ENCODE data around the gene HMX3. TPM values are rescaled to one million over a fixed set of nuclear protein-coding genes. Genes with fewer than 3 reads are reported as not detected.

The HMX3 gene
- total and polyA plus RNA-seq, 8 donors: not detected

DNA sequence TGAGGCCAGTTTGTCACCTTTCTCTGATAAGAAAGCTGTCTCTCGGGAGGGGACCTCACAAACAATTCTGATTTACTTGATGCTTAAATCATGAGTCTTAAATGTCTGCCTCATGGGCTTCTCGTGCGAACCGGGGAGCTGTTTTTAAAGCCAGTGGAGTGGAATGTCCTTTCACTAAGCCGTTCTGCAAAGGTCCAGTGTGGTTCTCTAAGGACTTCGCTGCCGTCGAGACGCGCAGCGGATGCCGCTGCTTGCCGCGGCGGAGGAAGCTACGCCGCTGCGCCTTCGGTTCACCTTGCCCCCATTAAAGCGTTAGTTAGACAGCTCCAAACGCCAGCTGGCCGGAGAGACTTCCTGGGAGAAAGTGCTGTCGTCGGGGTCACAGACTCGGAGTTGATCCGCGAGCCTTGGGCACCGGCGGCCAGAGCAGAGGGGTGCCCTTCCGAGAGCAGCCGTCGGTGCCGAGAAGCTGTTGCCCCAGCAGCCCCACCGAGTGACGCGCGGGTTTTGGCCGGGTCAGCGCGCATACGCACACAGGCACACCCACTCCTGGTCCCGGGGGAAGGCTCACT lies 1.3 kb upstream of the HMX3 start:
- Histone ChIP-seq H3K27me3 (peaks cover 91 to 100% of the 10 kb centered on the region in 2 donors), H3K4me3 (no peak overlapping the region), H3K4me1 (peaks cover 26 to 55% of the 10 kb centered on the region in 2 donors), H3K36me3 (no peaks in the 10 kb centered on the region), H3K9me3 (no peaks in the 10 kb centered on the region), H3K27ac (no peak overlapping the region)
- DNase-seq: no peak
- intact Hi-C loops (cut with DNase I): loop anchor here in 1 of 2 donors (5.0 kb wide), 1 partner anchor 423 kb away; no protein-coding TSS in a partner anchor
- TF ChIP-seq CTCF (IDR thresholded peaks at IDR 0.05): no peak
- no peak for ATAC-seq

DNA sequence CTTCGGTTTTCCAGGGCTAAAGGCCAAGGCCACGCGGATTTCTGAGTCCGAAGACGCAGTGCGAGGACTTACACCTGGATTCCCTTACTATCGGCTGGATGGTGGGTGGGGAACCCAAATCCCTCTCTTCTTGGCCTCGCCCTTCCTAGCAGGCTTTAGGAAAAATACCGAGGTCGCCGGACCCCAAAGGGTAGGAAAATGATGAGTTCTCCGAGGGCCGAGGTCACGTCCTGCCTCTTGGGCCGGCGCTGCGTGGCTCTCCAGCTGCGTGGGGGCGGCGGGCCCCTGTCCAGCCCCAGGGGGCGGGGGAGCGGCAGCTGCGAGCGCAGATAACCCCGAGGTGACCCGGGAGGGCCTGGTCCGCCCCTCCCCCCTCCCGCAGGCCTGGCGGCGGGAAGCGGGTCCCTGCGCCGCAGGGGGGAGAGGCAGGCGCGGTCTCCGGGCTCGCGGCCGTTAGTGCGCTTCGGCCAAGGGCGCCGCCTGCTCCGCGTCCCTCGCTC lies 805 bp upstream of the HMX3 start:
- Histone ChIP-seq H3K9me3 (no peaks in the 10 kb centered on the region), H3K36me3 (no peaks in the 10 kb centered on the region), H3K27ac (no peak overlapping the region), H3K4me1 (peaks cover 26 to 61% of the 10 kb centered on the region in 2 donors), H3K27me3 (peaks cover 91 to 100% of the 10 kb centered on the region in 2 donors), H3K4me3 (peak overlapping the region in 1 of 2 donors; percentile 34)
- no peak for ATAC-seq
- intact Hi-C loops (cut with DNase I): loop anchor here in 1 of 2 donors (5.0 kb wide), 1 partner anchor 422 kb away; no protein-coding TSS in a partner anchor
- TF ChIP-seq CTCF (IDR thresholded peaks at IDR 0.05): no peak
- no peak for DNase-seq

DNA sequence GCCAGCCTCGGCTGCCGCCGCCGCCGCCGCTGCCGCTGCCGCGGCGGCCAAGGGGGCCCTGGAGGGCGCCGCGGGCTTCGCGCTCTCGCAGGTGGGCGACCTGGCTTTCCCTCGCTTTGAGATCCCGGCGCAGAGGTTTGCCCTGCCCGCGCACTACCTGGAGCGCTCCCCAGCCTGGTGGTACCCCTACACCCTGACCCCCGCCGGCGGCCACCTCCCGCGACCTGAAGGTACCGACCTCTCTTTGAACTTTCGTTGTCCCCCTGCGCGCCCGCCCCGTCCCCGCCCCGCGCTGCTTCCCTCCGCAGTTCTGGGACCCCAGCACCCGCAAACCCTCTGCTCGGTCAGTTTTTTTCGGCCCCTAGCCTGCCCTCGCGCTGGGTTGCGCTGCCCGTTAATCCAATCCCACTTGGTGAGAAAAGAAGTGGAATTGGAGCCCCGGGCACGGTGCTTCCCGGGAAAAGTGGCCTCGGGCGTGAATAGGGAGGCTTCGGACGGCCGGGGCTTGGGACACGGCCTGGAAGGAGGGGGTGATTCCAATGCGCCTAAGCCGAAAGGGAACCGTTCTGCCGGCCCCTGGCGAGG lies 543 bp downstream of the HMX3 start:
- ATAC-seq: no peak

DNA sequence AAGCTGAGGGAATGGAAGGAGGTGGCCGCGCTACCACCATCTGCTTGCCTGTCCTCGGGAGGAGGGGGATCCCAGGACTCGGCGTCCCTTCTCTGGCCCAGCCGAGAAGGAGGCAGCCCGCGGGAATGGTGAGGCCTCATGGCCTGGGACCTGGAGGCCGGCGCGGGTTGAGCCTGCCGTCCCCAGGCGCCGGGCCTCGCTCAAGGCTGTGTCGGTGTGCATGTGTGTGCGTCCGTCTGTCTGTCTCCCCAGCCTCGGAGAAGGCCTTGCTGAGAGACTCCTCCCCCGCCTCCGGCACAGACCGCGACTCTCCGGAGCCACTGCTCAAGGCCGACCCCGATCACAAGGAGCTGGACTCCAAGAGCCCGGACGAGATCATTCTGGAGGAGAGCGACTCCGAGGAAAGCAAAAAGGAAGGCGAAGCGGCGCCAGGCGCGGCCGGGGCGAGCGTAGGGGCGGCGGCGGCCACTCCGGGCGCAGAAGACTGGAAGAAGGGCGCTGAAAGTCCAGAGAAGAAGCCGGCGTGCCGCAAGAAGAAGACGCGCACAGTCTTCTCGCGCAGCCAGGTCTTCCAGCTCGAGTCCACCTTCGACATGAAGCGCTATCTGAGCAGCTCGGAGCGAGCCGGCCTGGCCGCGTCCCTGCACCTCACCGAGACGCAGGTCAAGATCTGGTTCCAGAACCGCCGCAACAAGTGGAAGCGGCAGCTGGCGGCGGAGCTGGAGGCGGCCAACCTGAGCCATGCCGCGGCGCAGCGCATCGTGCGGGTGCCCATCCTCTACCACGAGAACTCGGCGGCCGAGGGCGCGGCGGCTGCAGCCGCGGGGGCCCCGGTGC lies 1.3 kb downstream of the HMX3 start:
- Histone ChIP-seq H3K4me3 (peak overlapping the region in 1 of 2 donors; percentile 34), H3K27ac (no peak overlapping the region), H3K4me1 (peaks cover 26 to 65% of the 10 kb centered on the region in 2 donors), H3K27me3 (peaks cover 98 to 100% of the 10 kb centered on the region in 2 donors), H3K9me3 (no peaks in the 10 kb centered on the region), H3K36me3 (no peaks in the 10 kb centered on the region)
- intact Hi-C loops (cut with DNase I): no loop called here
- no peak for ATAC-seq
- TF ChIP-seq CTCF (IDR thresholded peaks at IDR 0.05): no peak
- DNase-seq: no peak

More for the DNA sequence above, 543 bp downstream of the HMX3 start:
- Histone ChIP-seq H3K4me1 (peaks cover 26 to 65% of the 10 kb centered on the region in 2 donors), H3K27ac (no peak overlapping the region), H3K36me3 (no peaks in the 10 kb centered on the region), H3K4me3 (peak overlapping the region in 1 of 2 donors; percentile 34), H3K27me3 (peaks cover 98 to 100% of the 10 kb centered on the region in 2 donors), H3K9me3 (no peaks in the 10 kb centered on the region)
- no peak for TF ChIP-seq CTCF (IDR thresholded peaks at IDR 0.05)
- DNase-seq: no peak
- intact Hi-C loops (cut with DNase I): no loop called here

GRCh38 chr10:123139165-123139520 lies 3.4 kb downstream of the HMX3 start:
- no peak for TF ChIP-seq CTCF (IDR thresholded peaks at IDR 0.05)
- DNase-seq (no peak), ATAC-seq (no peak)
- peaks cover 100% of the 10 kb centered on the region in 2 donors for H3K27me3 ChIP-seq
- H3K9me3 ChIP-seq: no peaks in the 10 kb centered on the region
- intact Hi-C loops (cut with DNase I): no loop called here
- no peak overlapping the region for H3K27ac ChIP-seq
- H3K4me1 ChIP-seq: peaks cover 23 to 55% of the 10 kb centered on the region in 2 donors
- H3K36me3 ChIP-seq: no peaks in the 10 kb centered on the region
- H3K4me3 ChIP-seq: no peak overlapping the region

All from left lung (tissue), 10 donors.